Sigmoid colon (tissue), 7 donors: Measurements from ENCODE around the gene NRG2. TPM values are rescaled to one million over a fixed set of nuclear protein-coding genes. Genes with fewer than 3 reads are reported as not detected.

Experiments used
- DNase-seq: peaks from one replicate; pipeline ENCODE4 v3.0.0-alpha.2; 2019
- H3K27ac ChIP-seq, 4 donors: fragments of 200-600 bp; sonication (generic); one replicate each; pipeline ENCODE4 v1.5.1; 2016 to 2019; ENCODE audit warnings: mild to moderate bottlenecking in 1 of 4
- H3K27me3 ChIP-seq, 3 donors: fragments of 200-600 bp; sonication (generic); one replicate each; pipeline ENCODE4 v1.5.1; 2019; ENCODE audit warnings: mild to moderate bottlenecking in 1 of 3
- H3K36me3 ChIP-seq, 4 donors: fragments of 200-600 bp; sonication (generic); one replicate each; pipeline ENCODE4 v1.5.1; 2016 to 2019
- H3K4me1 ChIP-seq, 4 donors: fragments of 200-600 bp; sonication (generic); one replicate each; pipeline ENCODE4 v1.5.1; 2017 to 2019
- H3K4me3 ChIP-seq, 4 donors: fragments of 200-600 bp; sonication (generic); one replicate each; pipeline ENCODE4 v1.5.1; 2017 to 2019; ENCODE audit warnings: mild to moderate bottlenecking in 2 of 4, moderate library complexity in 1 of 4
- H3K9me3 ChIP-seq, 4 donors: fragments of 200-600 bp in 3 of 4; sonication (generic) in 3 of 4; one replicate each; pipeline versions ENCODE4 v1.5.1 to v1.6.1; 2013 to 2019
- CTCF ChIP-seq, 4 experiments: fragments of 450-650 bp in 3 of 4; fragments of 200-600 bp in 1 of 4; IDR thresholded peaks; one replicate each; pipeline ENCODE4 v1.5.1; 2016 to 2019; ENCODE audit warnings: antibody characterized with exemption in 4 of 4, mild to moderate bottlenecking in 3 of 4, moderate library complexity in 2 of 4
- EP300 ChIP-seq, 4 donors: sonication (generic); formaldehyde crosslinking; IDR thresholded peaks; one replicate each; pipeline ENCODE4 v1.6.1; 2017; ENCODE audit warnings: antibody characterized with exemption in 4 of 4
- POLR2A ChIP-seq, 2 donors: fragments of 450-650 bp; IDR thresholded peaks; one replicate each; pipeline ENCODE4 v1.6.1; 2016; ENCODE audit warnings: antibody characterized with exemption in 2 of 2, mild to moderate bottlenecking in 2 of 2, moderate library complexity in 2 of 2
- POLR2AphosphoS5 ChIP-seq, 4 donors: sonication (generic); formaldehyde crosslinking; IDR thresholded peaks; one replicate each; pipeline ENCODE4 v1.6.1; 2017; ENCODE audit warnings: antibody characterized with exemption in 4 of 4
- WGBS, 2 donors: extraction: QIAGEN DNeasy Blood & Tissue Kit; methylation state at CpG; one replicate each; pipeline ENCODE4 v1.1.7; 2013; 5-methylcytosine and 5-hydroxymethylcytosine counted together
- intact Hi-C: fragments of 100-400 bp; cut with DNase I; formaldehyde crosslinking; loops from one replicate; pipeline ENCODE4 v1.15.1; 2023
- polyA plus RNA-seq, 3 donors: library from polyadenylated mRNA; stranded (reverse); fragments of 200-250 nt; gene quantifications; one replicate each; pipeline ENCODE4 v1.2.3, GENCODE V29; 2013
- total RNA-seq, 4 donors: library from RNA; depleted of rRNA; stranded (reverse); fragments of >200 nt; gene quantifications; one replicate each; pipeline ENCODE4 v1.1.0, GENCODE V29; 2016
- donor health status: healthy with polysubstance abuse.
- donor health status: Bipolar disorder and iron deficiency.
- donor health status: healthy.

NRG2 gene
- total and polyA plus RNA-seq, 7 donors = 0.80 to 11.9 (median 4.8) TPM; not detected in 2

- WGBS, 2 donors = 50 to 65% methylated on average over 1 of the region's 1 CpG
- H3K4me1 ChIP-seq = no peaks in the 10 kb centered on the region
- H3K9me3 ChIP-seq = no peaks in the 10 kb centered on the region
- no peak for DNase-seq
- intact Hi-C loops = no loop called here
- TF ChIP-seq CTCF (IDR thresholded peaks at IDR 0.05) (no peak), POLR2A (IDR thresholded peaks at IDR 0.05) (no peak), POLR2AphosphoS5 (IDR thresholded peaks at IDR 0.05) (no peak), EP300 (IDR thresholded peaks at IDR 0.05) (no peak)
- no peaks in the 10 kb centered on the region for H3K27me3 ChIP-seq
- H3K36me3 ChIP-seq = no peaks in the 10 kb centered on the region
- no peak overlapping the region for H3K4me3 ChIP-seq
- H3K27ac ChIP-seq = no peak overlapping the region
Measured at GRCh38 chr5:139962445-139962844, 80.7 kb downstream of the NRG2 start.

- no peaks in the 10 kb centered on the region for H3K36me3 ChIP-seq
- H3K4me1 ChIP-seq = no peaks in the 10 kb centered on the region
- no peaks in the 10 kb centered on the region for H3K9me3 ChIP-seq
- no peak overlapping the region for H3K4me3 ChIP-seq
- intact Hi-C loops = no loop called here
- no peak for TF ChIP-seq CTCF (IDR thresholded peaks at IDR 0.05)
- WGBS, 2 donors = 58 to 66% methylated on average over 5 of the region's 5 CpGs
- H3K27me3 ChIP-seq = no peaks in the 10 kb centered on the region
- H3K27ac ChIP-seq = no peak overlapping the region
- no peak for DNase-seq
Measured at GRCh38 chr5:139961435-139962157, 81.5 kb downstream of the NRG2 start.

GRCh38 chr5:139960723-139961383 is 82.2 kb downstream of the NRG2 start:
- WGBS, 2 donors = 76 to 79% methylated on average over 9 of the region's 9 CpGs
- TF ChIP-seq POLR2AphosphoS5 (IDR thresholded peaks at IDR 0.05) (no peak), POLR2A (IDR thresholded peaks at IDR 0.05) (no peak), EP300 (IDR thresholded peaks at IDR 0.05) (no peak), CTCF (IDR thresholded peaks at IDR 0.05) (no peak)
- Histone ChIP-seq H3K9me3 (no peaks in the 10 kb centered on the region), H3K27me3 (no peaks in the 10 kb centered on the region), H3K36me3 (no peaks in the 10 kb centered on the region), H3K4me3 (no peak overlapping the region), H3K4me1 (no peaks in the 10 kb centered on the region), H3K27ac (no peak overlapping the region)
- intact Hi-C loops = no loop called here
- DNase-seq = no peak

GRCh38 chr5:139958432-139959148 is 84.5 kb downstream of the NRG2 start:
- WGBS, 2 donors = 72 to 74% methylated on average over 4 of the region's 4 CpGs
- H3K27me3 ChIP-seq = no peaks in the 10 kb centered on the region
- H3K4me3 ChIP-seq = no peak overlapping the region
- no peak for TF ChIP-seq CTCF (IDR thresholded peaks at IDR 0.05)
- TF ChIP-seq POLR2AphosphoS5 (IDR thresholded peaks at IDR 0.05) = no peak
- TF ChIP-seq POLR2A (IDR thresholded peaks at IDR 0.05) = no peak
- TF ChIP-seq EP300 (IDR thresholded peaks at IDR 0.05) = no peak
- H3K9me3 ChIP-seq = no peaks in the 10 kb centered on the region
- no peak overlapping the region for H3K27ac ChIP-seq
- no peaks in the 10 kb centered on the region for H3K36me3 ChIP-seq
- intact Hi-C loops = no loop called here
- no peak for DNase-seq
- H3K4me1 ChIP-seq = no peaks in the 10 kb centered on the region
